ENCODE results near the gene SYT5. TPM values are rescaled to one million over a fixed set of nuclear protein-coding genes. Genes with fewer than 3 reads are reported as not detected.

The SYT5 gene
- total and polyA plus RNA-seq, 10 of the 15 experiments (the other 5 are each of a cell fraction or from before 2014, with no cell fraction given): 0.04 to 0.79 (median 0.26) TPM; not detected in 7

GRCh38 chr19:55209693-55210472 is 29.8 kb upstream of the SYT5 start (continued):
- TF ChIP-seq NFYA (IDR thresholded peaks at IDR 0.05; ENCODE audit: borderline replicate concordance, low read depth, low read length) (no peak), JUNB (IDR thresholded peaks at IDR 0.05) (no peak), CBX3 (IDR thresholded peaks at IDR 0.05; ENCODE audit: borderline replicate concordance, low read depth) (no peak), SMAD1 (IDR thresholded peaks at IDR 0.05; ENCODE audit: low read depth, partially characterized antibody) (no peak), FOXM1 (IDR thresholded peaks at IDR 0.05; ENCODE audit: low read depth, low read length) (no peak)

DNA sequence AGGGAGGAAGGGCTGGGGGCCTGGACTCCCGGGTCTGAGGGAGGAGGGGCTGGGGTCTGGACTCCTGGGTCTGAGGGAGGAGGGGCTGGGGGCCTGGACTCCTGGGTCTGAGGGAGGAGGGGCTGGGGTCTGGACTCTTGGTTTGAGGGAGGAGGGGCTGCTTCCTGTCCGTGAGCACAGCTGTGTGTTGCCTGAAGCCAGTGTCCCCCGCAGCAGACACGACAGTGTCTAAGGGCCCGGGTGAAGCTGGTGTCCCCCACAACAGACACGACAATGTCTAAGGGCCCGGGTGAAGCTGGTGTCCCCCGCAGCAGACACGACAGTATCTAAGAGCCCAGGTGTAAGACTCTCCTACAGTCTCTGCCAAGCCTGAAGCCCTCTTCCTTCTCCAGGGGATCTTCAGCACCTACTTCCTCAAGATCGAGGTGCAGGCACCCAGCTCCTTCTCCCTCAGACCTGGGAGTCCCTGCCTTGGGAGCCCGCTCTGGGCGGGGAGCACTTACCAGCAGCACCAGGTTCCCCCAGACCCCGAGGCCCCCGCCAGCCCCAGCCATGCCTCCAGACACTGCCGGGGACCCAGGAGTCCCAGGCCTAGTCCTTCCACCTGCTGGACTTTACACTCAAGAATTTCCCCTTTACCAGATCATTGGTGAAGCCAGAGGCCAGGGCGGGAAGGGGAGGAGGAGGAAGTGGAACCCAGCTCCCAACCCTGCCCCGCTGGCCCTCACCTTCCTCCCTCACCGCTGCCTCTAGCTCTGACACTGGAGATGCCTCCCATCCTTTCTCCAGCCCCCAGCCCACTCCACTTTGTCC is 29.0 kb upstream of the SYT5 start, which contains the start of gene PTPRH:
Gene PTPRH (minus strand): TSS at position 622 of the 813 bp plus-strand sequence. CDS start 68 bp downstream, at position 554.
- no peak within 1 kb of the TSS for H3K9ac ChIP-seq (ENCODE audit: control insufficient read depth, insufficient read depth, low read length)
- ChIA-PET CTCF (no interaction called here), SMC1A (ENCODE audit: uncharacterized antibody, unreplicated experiment) (no interaction called here), RAD21 (ENCODE audit: unreplicated experiment) (no interaction called here), POLR2A (interaction anchor here (0.6 kb wide), 1 partner anchor 40 kb away, joined by 3 read pairs; no protein-coding TSS in a partner anchor)
- H4K20me1 ChIP-seq (ENCODE audit: control insufficient read depth, insufficient read depth): no peaks in the 10 kb centered on the region
- no peaks in the 10 kb centered on the region for H3K27me3 ChIP-seq (replicated peaks in 1 of 2; ENCODE audit: control insufficient read depth in 2 of 2, insufficient read depth in 2 of 2, low read length in 1 of 2)
- FAIRE-seq (no peak), ATAC-seq (no peak), DNase-seq (ENCODE audit: low read depth, low spot score) (no peak)
- H2AFZ ChIP-seq (ENCODE audit: control insufficient read depth, low read depth, low read length): no peak within 1 kb of the TSS
- 44% methylated on average over 16 of the region's 18 CpGs for WGBS (ENCODE audit: insufficient coverage, insufficient replicate concordance, low lambda C conversion rate, missing lambda C conversion rate)
- H3K4me1 ChIP-seq (ENCODE audit: control insufficient read depth, insufficient read depth, low read length): no peaks in the 10 kb centered on the region
- no peak within 1 kb of the TSS for H3K4me2 ChIP-seq (ENCODE audit: control insufficient read depth, insufficient read depth)
- no peaks in the 10 kb centered on the region for H3K36me3 ChIP-seq (ENCODE audit: control insufficient read depth in 2 of 2, insufficient read depth in 2 of 2, low read length in 1 of 2)
- in situ Hi-C loops (cut with MboI) (no loop called here), intact Hi-C loops (cut with micrococcal nuclease; ENCODE audit: unreplicated experiment) (no loop called here)
- peaks cover 3% of the 10 kb centered on the region; the same call in 1 of the 3 replicates for H3K9me3 ChIP-seq (replicated peaks; ENCODE audit: control insufficient read depth, insufficient read depth, low read length)
- no peak within 1 kb of the TSS for H3K4me3 ChIP-seq
- no TSS peak for BruUV-seq (replicated peaks)
- no peaks in the 10 kb centered on the region for H3K79me2 ChIP-seq (ENCODE audit: control insufficient read depth, insufficient read depth, low read length)
- no peak for TF ChIP-seq SP1 (IDR thresholded peaks at IDR 0.05; ENCODE audit: low read depth, low read length)
- TF ChIP-seq, protein P1, sequence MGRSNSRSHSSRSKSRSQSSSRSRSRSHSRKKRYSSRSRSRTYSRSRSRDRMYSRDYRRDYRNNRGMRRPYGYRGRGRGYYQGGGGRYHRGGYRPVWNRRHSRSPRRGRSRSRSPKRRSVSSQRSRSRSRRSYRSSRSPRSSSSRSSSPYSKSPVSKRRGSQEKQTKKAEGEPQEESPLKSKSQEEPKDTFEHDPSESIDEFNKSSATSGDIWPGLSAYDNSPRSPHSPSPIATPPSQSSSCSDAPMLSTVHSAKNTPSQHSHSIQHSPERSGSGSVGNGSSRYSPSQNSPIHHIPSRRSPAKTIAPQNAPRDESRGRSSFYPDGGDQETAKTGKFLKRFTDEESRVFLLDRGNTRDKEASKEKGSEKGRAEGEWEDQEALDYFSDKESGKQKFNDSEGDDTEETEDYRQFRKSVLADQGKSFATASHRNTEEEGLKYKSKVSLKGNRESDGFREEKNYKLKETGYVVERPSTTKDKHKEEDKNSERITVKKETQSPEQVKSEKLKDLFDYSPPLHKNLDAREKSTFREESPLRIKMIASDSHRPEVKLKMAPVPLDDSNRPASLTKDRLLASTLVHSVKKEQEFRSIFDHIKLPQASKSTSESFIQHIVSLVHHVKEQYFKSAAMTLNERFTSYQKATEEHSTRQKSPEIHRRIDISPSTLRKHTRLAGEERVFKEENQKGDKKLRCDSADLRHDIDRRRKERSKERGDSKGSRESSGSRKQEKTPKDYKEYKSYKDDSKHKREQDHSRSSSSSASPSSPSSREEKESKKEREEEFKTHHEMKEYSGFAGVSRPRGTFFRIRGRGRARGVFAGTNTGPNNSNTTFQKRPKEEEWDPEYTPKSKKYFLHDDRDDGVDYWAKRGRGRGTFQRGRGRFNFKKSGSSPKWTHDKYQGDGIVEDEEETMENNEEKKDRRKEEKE (IDR thresholded peaks at IDR 0.05): no peak
- no peak for TF ChIP-seq MXI1 (IDR thresholded peaks at IDR 0.05; ENCODE audit: low read depth, low read length)
- no peak for TF ChIP-seq MAX (IDR thresholded peaks at IDR 0.05; ENCODE audit: low read depth, low read length)
- TF ChIP-seq YY1 (IDR thresholded peaks at IDR 0.05; ENCODE audit: low read depth, low read length): no peak
- no peak for TF ChIP-seq PML (IDR thresholded peaks at IDR 0.05; ENCODE audit: low read length)
- no peak for TF ChIP-seq RUNX3 (IDR thresholded peaks at IDR 0.05; ENCODE audit: low read length)
- no peak within 1 kb of the TSS for H3K27ac ChIP-seq (ENCODE audit: control insufficient read depth, insufficient read depth)
